HuH-7.5 (cell line): Measurements from ENCODE around the gene ETV1.

ENCODE experiments used
- DNase-seq: peaks from one replicate; pipeline ENCODE4 v3.0.0; 2011; ENCODE audit warnings: low spot score

The ETV1 gene

DNA sequence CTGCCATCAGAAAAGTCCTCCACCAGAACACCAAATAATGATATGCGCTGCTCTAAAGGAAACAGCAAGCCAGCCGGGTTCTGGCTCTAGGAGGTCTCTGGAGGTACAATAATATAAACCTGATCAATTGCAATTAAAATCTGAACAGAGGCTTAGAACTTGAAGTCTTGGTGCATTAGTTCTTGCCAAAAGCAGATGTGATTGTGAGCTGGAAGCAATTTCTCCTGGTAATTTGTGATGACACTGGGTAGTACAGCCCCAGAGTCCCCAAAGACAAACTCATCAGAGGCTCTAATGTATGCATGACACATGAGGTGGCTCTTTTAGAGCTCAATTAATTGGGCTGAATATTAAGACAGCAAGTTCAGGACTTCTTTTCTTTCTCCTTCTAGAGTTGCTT lies 3.3 kb downstream of the ETV1 start:
- DNase-seq, result no peak

DNA sequence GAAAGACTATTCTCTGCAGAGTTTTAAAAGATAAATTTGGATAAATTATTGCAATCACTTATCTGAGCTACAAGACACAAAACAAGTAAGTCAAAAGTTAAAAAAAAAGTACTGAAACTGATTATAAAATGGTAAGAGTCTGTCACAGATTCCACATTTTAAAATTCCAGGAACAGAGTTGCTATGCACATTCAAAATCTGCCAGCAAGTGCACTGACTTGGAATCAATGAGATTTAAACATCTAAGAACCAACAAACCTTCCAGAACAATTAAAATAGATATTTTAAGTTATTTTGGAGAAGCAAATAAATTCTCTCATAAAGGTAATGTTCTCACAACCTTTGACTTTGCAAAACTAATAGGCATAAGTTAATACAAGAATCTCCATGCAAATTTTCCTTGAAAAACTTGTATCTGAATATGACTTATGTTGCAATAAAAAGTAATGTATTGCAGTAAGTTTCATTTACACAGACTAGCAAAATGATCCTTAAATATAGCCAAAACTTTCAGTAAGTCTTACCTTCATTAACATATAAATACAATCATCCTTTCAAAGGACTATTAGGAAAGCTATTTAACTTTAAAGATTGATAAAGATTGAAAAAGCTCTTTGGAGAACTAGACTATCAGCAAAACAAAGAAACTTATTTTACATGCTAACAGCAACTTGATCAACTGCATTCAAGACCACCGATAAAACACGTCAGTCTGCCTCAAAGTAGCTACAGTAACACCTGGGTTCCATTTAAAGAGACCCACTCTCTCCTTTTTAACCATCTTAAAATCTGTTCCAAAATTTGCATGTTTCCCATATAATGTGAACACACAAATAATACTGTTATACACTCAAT lies 4.4 kb downstream of the ETV1 start:
- no peak for DNase-seq

DNA sequence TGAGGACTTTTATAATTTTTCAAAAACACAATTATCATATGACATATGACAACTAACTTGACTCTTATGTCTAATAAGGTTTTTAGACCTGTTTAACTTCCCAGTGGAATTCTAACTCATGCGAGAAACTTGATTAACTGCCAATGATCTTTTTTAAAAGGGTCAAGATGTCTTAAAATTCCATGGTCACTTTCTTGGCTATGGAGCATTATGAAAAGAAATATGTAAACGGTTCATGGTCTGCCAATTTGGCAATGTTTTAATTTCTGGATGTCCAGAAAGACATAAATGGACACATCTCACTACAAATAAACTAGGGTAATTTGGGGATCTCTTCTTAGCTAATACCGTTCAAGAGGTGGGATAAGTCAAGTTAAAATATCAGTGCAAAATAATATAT lies 5.4 kb downstream of the ETV1 start:
- DNase-seq, result no peak

DNA sequence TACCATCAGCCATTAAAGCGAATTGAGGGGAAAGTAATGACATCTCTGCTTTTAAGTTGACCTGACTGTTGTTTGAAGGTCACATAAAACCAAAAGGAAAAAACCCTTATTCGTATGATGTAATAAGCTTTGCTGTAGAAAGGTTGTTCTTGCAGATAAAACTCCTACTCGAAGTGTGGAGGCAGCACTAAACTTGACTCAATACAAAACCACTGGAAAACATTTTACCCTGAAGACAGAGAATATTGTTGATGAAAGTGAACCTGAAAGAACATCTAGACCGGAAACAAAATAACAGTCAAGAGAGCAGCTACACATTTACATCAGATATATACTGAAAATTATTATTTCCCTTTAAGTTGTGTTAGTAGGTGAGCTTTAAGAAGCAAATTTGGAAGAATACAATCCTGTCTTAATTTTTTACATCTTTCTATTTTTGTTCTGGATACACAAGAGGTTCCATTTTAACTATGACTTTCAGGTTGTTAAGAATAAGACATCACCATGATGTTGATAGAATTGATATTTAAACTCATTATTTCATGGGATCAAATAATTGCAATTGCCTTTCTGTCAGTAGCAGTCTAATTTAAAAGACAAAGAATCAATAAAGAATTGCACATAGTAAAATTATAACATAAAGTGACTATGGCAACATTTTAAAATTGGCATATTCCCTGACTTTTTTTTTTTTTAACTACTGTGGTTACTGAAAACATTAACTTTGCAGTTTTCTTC lies 6.4 kb downstream of the ETV1 start:
- DNase-seq, result no peak

DNA sequence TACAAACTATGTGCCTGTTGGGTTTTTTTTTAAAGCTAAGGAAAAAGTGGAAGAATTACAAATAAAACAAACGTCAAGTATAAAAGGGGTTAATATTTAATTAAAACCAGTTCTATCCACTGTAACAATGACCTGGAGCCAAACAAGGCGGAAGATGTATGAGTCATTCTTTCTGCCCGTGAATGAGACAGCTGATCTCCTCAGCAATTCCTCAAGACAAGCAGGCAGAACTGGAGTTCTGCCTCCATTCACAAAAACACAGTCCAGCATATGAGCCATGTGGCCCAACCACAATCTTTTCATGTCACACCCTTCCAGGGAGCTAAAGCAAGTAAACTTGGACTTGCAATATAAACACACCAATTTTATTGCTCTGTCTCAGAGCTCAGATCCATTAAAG lies 8.4 kb downstream of the ETV1 start:
- DNase-seq, result no peak

DNA sequence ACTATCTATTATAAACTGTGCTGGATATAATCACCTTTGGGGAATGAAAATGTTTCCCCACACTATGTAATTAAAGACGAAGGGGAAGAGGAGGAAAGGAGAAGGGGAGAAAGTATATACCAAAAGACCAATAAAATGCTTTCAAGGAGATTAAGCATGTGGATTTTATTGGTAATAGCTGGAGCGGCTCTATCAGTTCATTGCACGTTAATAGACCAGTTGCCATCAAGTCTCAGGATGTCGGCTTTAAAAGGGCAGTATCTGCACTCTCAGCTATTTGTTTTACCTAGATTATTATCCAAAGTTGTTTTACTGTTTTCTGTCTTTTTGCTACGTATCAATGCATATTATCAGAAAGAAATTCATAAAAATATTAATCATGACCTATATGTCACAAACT lies 9.0 kb downstream of the ETV1 start:
- DNase-seq, result no peak

DNA sequence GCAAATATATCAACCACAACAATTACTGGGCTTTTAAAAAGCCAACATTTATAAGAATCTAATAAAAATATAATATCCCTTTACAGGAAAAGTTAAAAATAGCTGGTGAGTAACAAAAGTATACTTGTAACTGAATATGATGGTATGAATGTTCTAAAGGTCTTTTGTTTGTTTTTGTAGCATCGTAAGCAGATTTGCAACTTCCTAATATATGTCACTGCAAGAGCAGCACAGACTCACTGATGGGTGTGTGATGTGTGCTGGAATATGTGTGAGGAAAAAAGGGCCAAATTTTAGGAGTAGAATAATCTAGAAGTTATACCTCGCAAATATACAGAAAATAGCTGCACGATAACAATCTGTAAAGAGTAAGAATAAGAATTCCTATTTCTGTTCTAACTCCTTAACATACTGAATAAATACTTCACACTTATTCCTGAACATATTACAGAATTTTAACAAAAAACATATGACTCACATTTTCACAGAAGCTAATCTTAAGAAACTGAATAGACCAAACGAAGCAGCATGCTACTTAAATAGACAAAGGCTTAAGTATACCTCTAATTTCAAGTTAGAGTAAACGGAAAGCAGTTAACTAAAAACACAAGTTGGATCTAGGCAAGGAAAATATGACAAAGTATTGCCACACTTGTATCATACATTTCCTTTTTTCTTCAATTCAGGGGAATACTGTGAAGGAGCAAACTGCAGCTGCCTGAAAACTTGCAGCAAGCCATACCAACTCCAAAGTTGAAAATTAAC lies 9.6 kb downstream of the ETV1 start:
- DNase-seq, result no peak

DNA sequence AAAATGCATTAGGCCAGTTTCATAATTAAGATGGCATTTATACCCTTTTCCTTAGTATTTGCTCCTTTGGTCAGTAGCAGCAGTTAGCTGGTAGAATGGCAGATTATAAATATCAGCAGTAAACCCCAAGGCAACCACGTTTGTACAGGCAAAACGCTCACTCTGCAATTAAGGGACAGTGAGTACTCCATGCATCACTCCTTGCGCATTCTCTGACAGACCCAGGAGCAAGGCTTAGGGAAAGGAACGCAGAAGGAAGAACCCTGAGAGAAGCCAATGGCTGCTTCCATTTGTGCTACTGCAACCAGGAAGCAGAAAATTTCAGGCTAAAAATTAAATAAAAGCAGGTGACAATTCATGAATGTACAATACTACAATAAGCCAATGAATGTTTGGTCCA lies 12.9 kb downstream of the ETV1 start:
- DNase-seq, result no peak

DNA sequence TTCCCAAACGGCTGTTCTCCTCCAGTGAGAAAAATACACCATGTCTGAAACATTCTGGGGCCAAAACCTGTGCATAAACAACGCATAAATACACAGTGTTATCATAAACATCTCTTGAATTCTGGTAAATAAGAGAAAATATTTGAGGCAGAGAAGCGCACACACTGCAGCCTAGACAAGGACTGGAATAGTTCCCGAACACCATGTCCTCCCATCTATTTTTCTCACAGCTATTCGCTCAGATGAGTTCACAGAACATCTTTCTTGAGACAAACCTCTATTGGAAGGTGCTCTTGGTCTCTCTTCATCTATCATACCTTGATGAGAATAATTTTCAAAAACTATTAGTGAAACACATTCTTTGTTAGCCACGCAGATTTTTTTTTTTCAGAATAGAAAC lies 24.4 kb downstream of the ETV1 start:
- no peak for DNase-seq

DNA sequence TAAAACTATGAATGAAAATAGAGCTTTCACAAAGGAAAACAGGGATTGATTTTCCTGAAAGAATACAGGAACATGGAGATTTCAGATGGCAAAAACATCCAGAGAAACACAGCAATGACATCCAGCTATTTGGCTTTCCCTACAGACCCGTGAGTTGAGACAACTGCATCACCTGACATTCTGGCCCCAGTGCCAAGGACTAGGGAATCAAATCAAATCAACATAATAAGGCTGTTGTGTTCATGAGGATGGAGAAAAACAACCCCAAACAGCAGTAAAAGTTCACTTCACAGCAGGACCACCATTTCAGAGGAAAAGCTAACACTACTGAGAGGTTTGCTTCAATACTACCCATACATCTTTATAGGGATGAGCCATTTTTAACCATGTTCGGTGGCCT lies 25.5 kb downstream of the ETV1 start:
- DNase-seq, result no peak

DNA sequence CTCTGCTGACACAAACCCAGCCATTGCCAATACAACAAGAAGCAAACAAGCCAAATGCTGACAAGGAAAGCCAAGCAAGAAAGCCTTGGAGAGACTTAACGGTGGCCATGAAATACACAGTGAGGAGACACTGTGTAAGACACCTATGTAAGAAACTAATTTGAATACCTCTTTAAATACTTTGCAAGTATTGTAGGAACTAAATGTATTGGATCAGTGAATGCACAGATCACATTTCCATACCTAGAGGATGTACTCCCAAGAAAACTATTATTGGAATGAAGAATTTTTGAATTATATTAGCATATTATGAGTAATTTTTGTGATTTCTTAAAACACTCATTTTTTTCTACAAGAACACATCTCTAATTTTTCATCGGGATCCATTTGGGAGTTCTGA lies 34.0 kb downstream of the ETV1 start:
- no peak for DNase-seq

DNA sequence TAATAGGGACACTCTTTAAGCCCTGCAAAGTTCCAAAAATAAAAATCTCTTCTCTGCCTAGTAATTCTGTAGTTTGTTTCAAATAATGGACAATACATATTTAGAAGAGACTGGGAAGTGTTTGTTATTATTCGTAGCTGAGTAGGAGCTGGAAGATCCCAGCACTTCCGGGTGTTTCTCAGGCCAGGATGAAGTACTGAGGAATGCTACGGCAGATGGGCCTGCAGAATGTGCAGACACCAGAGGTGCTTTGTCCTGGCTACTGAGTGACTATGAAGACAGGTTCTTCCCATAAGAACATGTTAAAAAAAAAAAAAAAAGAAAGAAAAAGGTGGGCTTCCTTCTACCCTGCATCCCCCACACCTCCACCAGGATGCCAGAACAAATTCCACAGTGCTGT lies 36.1 kb downstream of the ETV1 start:
- DNase-seq, result no peak

DNA sequence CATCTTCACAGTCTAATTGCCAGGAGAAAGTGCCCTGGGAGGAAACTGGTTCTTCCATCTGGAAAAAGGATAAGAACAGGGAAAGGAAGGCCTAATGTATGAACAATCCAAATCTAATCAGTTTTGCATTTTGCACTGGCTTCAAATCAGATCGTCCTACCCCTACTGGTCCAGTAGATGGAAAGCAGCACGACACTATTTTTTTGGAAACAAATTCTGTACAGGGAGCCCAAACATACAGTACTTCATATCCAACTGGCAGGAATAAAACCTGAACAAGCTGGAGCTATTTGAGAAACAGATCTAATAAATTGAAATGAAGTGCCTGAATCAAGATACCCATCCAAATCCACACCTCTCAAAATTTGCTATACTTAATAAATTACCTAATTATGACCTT lies 36.5 kb downstream of the ETV1 start:
- DNase-seq, result no peak

DNA sequence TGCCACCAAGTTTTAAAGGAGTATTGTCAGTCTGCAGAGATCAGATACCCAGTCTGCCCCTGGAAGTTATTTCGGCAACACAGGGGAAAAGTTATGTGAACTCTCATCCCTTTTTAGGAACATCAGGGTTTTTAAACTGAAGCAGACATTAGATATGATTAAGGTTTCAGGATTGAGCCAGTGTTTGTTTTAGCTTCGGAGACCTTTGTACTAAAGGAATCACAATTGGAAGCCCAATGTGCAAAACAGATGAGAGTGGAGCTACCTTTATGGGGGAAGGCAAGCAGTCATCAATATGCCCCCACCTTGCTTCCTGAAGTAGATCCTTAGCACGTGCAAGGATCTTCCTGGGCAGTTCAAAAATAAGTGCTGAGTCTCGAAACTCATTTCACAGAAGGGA lies 39.5 kb downstream of the ETV1 start:
- DNase-seq, result no peak

DNA sequence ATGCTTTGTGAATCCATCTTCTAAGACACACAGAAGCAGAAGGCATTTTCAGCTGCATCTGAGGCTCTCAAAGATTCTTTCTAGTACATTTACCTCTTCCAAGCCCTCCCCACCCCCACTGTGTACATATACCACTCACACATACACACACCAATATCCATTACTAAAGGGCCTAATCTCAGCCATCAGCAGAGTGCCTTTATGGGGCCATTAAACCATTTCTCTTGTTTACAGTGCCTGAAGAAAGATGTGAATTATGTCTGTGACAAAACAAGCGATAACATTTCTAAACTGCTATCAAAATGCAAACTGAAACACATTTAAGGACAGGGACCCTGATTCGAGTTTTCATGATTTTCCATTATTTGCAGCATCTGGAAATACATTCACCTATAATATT lies 40.0 kb downstream of the ETV1 start:
- DNase-seq, result peak; percentile 14

DNA sequence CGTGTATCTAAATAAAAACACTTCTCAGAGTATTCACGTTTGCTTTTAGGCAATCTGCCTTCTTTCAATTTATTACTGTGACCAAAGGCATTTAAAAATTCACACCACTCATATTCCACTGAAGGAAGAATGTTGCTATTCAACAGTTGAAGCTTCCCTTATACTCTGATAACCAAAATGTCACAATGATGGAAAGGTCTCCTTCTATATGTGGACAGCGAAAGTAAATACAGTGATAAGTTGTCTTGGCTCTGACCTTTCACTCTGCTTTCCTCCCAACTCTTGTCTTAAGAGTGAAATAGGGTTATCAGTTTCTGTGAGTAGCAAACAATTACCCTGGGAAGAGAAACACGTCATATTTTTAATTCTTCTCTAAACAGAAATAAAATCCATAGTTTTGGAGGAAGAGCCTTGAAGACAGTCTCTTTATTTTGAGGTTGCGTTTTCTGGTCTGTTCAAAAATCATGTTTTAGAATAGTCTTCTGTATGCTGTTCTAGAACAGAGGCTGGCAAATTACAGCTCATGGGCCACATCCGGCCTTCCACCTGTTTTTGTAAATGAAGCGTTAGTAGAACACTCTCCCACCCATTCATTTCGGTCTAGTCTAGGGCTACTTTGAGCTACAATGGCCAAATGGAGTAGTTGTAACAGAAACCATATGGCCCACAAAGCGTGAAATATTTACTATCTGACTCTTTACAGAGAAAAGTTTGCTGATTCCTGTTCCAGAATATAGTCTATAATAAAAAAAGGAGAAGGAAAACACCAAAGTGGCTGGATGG lies 41.3 kb downstream of the ETV1 start:
- no peak for DNase-seq

DNA sequence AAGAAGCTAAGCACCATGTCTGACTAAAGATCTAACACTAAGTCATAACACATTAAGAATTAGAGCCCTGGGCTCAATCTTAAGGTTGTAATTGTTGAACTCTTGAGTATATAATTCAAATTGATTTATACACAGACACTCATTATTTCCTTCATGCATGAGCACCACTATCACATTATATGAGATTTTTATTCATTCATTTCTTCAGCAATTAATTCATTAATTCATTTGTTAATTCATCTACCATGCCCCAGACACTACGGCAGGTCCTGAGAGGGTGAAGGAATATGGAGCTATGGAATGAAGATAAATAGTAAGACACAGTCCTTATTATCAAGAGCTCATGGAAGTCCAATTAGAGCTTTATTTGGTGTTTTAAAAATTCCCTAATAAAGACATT lies 41.9 kb downstream of the ETV1 start:
- no peak for DNase-seq

DNA sequence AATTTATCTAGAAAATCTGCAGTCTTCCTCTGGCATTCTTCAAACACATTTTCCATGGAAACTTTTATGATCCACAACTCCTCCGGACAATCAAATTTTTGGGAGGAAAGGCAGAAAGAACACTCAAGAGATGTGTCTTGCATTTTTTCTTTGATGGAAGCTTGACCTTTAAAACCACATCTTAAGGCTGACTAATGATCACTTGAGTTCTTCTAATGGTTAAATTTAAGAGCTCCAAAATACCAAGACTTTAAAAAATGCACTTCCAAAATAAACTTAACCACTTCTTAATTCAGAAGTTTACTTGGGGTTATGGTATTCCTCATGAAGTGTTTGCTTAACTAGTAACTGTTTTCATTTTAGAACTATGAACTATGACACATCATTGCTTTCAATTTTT lies 43.3 kb downstream of the ETV1 start:
- no peak for DNase-seq

DNA sequence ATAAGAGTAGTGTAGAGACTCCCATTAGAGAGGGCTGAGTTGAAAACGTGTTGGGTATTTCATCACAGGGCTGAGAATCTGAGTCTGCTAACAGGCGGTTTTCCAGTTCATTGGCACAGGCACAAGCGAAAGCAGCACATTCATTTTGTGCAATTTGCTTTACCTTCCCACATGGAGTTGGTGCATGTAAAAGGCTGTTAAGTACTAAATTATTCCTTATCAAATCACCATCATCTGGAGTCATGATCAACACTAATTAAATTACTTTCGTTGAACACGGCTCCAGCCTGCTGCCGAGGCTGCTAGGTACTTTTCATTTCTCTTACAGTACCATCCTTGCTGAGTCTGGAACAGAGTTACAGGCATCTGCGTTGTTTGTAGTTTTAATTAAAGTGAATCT lies 43.8 kb downstream of the ETV1 start:
- DNase-seq, result no peak

DNA sequence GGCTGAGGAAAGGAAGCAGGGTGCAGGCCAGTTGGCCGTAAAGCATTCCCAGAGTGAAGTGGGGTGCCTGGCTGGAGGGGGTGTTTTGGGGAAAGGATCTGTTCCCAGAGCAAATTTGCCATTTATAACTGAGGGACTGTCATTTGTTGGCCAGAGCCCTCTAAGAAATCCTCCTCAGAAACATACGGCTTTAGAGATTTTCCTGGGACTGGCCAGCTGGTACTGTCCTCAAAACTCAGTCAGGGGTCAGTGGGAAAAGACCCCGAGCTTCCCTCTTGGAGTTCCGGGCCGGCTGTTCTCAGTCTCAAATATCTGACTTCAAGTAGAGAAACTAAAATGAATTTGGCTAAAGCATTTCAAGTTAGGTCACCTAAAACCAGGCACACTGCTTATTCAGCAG lies 55.9 kb downstream of the ETV1 start:
- no peak for DNase-seq

DNA sequence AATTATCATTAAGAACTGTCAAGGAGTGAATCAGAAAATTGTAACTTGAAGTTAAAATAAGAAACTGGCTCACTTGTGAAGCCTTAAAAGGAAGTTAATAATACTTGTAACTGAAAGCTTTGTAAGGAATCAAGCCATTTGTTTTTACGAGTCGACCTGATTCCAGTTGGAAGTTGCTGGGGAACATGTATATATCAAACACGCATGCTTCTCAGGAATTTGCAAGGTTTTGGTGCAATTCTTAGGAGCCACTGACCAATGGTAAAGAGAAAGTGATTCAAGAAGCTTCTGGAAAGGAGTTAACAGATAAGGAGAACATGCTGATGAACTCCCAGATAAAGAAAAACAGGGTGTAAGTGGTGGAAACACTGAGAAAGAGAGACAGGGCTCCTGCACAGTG lies 56.4 kb downstream of the ETV1 start:
- DNase-seq, result no peak

DNA sequence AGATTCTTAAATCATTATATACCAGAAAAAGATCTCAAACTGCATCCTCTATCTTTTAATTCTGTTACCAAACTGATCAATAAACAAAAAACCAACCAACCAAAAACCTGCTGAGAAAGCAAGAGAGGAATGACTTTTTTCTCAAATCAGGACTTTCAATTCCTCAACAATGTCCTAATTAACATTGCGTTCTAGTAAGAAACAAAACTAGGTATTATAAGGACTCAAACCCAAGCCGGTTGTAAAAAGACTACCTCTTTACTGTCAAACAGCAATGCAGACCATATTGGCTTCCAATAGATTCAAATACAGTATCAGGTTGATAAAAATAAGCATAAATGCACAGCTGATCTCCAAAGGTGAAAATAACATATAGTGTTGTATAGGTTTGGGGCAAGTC lies 57.3 kb downstream of the ETV1 start:
- DNase-seq, result no peak
